ENCODE data around the gene PHACTR2.
"Not testable (repeated sequence)": the region's sequence is repeated elsewhere in the genome, so short reads cannot be mapped to it uniquely, and the experiment has no call there.

PHACTR2 gene

GRCh38 chr6:143677891-143678791 is at the start of gene PHACTR2:
TSS of gene PHACTR2 (plus strand) at chr6:143677965. CDS start at chr6:143678164, 199 bp downstream.
- DNase-seq = no peak

GRCh38 chr6:143629104-143630080 is 48.4 kb upstream of the PHACTR2 start:
- DNase-seq = peak; percentile 74

- not testable (repeated sequence) for DNase-seq
Observed at GRCh38 chr6:143631196-143631595, 46.6 kb upstream of the PHACTR2 start.

- no peak for DNase-seq
Observed at GRCh38 chr6:143632894-143633293, 44.9 kb upstream of the PHACTR2 start.

GRCh38 chr6:143634486-143634885 is 43.3 kb upstream of the PHACTR2 start:
- no peak for DNase-seq

- no peak for DNase-seq
Observed at GRCh38 chr6:143637691-143638090, 40.1 kb upstream of the PHACTR2 start.

GRCh38 chr6:143642403-143642802 is 35.4 kb upstream of the PHACTR2 start:
- DNase-seq = no peak

GRCh38 chr6:143647191-143647590 is 30.6 kb upstream of the PHACTR2 start:
- no peak for DNase-seq

- no peak for DNase-seq
Observed at GRCh38 chr6:143647732-143648131, 30.0 kb upstream of the PHACTR2 start.

GRCh38 chr6:143649319-143649718 is 28.4 kb upstream of the PHACTR2 start:
- not testable (repeated sequence) for DNase-seq

- not testable (repeated sequence) for DNase-seq
Observed at GRCh38 chr6:143651328-143651727, 26.4 kb upstream of the PHACTR2 start.

- DNase-seq = no peak
Observed at GRCh38 chr6:143652841-143653331, 24.9 kb upstream of the PHACTR2 start.

GRCh38 chr6:143655541-143655940 is 22.2 kb upstream of the PHACTR2 start:
- DNase-seq = no peak

GRCh38 chr6:143656026-143656425 is 21.7 kb upstream of the PHACTR2 start:
- no peak for DNase-seq

GRCh38 chr6:143657809-143658208 is 20.0 kb upstream of the PHACTR2 start:
- no peak for DNase-seq

GRCh38 chr6:143660170-143660569 is 17.6 kb upstream of the PHACTR2 start:
- not testable (repeated sequence) for DNase-seq

- no peak for DNase-seq
Observed at GRCh38 chr6:143664171-143664570, 13.6 kb upstream of the PHACTR2 start.

GRCh38 chr6:143666007-143666406 is 11.8 kb upstream of the PHACTR2 start:
- DNase-seq = not testable (repeated sequence)

GRCh38 chr6:143669483-143669882 is 8.3 kb upstream of the PHACTR2 start:
- not testable (repeated sequence) for DNase-seq

GRCh38 chr6:143673669-143674068 is 4.1 kb upstream of the PHACTR2 start:
- no peak for DNase-seq

- no peak for DNase-seq
Observed at GRCh38 chr6:143674483-143675381, 3.0 kb upstream of the PHACTR2 start.

- no peak for DNase-seq
Observed at GRCh38 chr6:143675382-143675900, 2.3 kb upstream of the PHACTR2 start.

Measured in DMS79 (cell line).